ENCODE data around the gene TBC1D14. TPM values are rescaled to one million over a fixed set of nuclear protein-coding genes. Genes with fewer than 3 reads are reported as not detected.

TBC1D14 gene
- total RNA-seq, 2 experiments from 2014 or later = 23.6 to 24.6 TPM

GRCh38 chr4:7019367-7019766 lies 109.7 kb downstream of the TBC1D14 start:
- H3K9me3 Mint-ChIP-seq = no peaks in the 10 kb centered on the region
- no peak overlapping the region for H3K27ac Mint-ChIP-seq
- no peak for DNase-seq
- H3K27me3 Mint-ChIP-seq (ENCODE audit: low read depth) = no peaks in the 10 kb centered on the region
- CTCF ChIA-PET = interaction anchor here (1.5 kb wide), 1 partner anchor 84 kb away, joined by 3 read pairs; no protein-coding TSS in a partner anchor
- no peaks in the 10 kb centered on the region for H3K4me1 Mint-ChIP-seq (ENCODE audit: low read depth)
- peaks cover 10% of the 10 kb centered on the region for H3K36me3 Mint-ChIP-seq (ENCODE audit: low read depth)
- H3K4me3 Mint-ChIP-seq = no peak overlapping the region
- intact Hi-C loops (cut with micrococcal nuclease) = no loop called here

- Mint-ChIP-seq H3K4me1 (ENCODE audit: low read depth) (no peaks in the 10 kb centered on the region), H3K27me3 (ENCODE audit: low read depth) (no peaks in the 10 kb centered on the region), H3K27ac (no peak overlapping the region), H3K9me3 (no peaks in the 10 kb centered on the region), H3K4me3 (no peak overlapping the region), H3K36me3 (ENCODE audit: low read depth) (peaks cover 5% of the 10 kb centered on the region)
- intact Hi-C loops (cut with micrococcal nuclease) = no loop called here
- DNase-seq = no peak
- CTCF ChIA-PET = no interaction called here
Observed at GRCh38 chr4:7020290-7020689, 110.7 kb downstream of the TBC1D14 start.

- Mint-ChIP-seq H3K9me3 (no peaks in the 10 kb centered on the region), H3K4me1 (ENCODE audit: low read depth) (no peaks in the 10 kb centered on the region), H3K27ac (no peak overlapping the region), H3K27me3 (ENCODE audit: low read depth) (no peaks in the 10 kb centered on the region), H3K36me3 (ENCODE audit: low read depth) (peaks cover 5% of the 10 kb centered on the region), H3K4me3 (no peak overlapping the region)
- intact Hi-C loops (cut with micrococcal nuclease) = no loop called here
- DNase-seq = no peak
- CTCF ChIA-PET = no interaction called here
Observed at GRCh38 chr4:7020856-7021255, 111.2 kb downstream of the TBC1D14 start.

GRCh38 chr4:7021355-7021754 lies 111.7 kb downstream of the TBC1D14 start:
- Mint-ChIP-seq H3K4me3 (no peak overlapping the region), H3K36me3 (ENCODE audit: low read depth) (peaks cover 5% of the 10 kb centered on the region), H3K9me3 (no peaks in the 10 kb centered on the region), H3K27me3 (ENCODE audit: low read depth) (no peaks in the 10 kb centered on the region), H3K4me1 (ENCODE audit: low read depth) (no peaks in the 10 kb centered on the region), H3K27ac (no peak overlapping the region)
- intact Hi-C loops (cut with micrococcal nuclease) = no loop called here
- DNase-seq = no peak
- CTCF ChIA-PET = interaction anchor here (0.6 kb wide), 1 partner anchor 304 kb away, joined by 4 read pairs; no protein-coding TSS in a partner anchor

DNA sequence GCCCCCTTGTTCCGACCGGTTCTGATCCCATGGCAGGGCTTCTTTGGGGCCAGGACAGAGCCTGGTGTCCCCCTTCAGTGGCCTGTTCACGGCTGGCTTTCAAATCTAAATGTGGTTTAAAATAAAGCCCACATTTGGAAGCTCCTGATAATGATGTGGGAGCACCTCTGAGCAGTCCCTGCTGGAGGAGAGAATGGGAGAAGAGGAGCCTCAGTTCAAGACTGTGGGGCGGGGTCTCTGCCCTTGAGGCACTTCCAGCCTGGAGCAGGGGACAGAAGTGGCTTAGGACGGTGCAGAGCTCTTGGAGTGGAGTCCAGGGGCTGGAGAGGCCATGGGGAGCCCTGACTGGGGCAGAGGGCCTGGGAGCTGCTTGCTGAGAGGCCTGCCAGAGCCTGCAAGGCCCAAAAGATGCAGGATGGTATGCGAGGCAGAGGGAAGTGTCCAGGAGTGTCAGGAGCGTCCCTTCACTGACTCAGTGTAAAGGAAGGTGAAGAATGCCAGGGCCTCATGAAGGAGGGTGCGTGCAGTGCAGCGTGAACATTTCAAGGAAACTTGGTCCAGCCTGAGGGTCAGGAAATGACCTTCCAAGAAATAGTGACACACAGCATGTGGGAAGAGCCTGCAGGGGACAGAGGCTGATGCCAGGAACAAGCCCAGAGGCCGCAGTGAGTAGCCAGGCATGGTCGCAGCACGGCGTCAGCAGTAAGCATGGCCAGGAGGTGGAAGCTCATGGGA lies 112.5 kb downstream of the TBC1D14 start:
- no peak overlapping the region for H3K27ac Mint-ChIP-seq
- DNase-seq = no peak
- H3K9me3 Mint-ChIP-seq = no peaks in the 10 kb centered on the region
- H3K27me3 Mint-ChIP-seq (ENCODE audit: low read depth) = no peaks in the 10 kb centered on the region
- CTCF ChIA-PET = interaction anchor here (0.6 kb wide), 2 partner anchors 146 to 305 kb away, joined by 3 to 4 read pairs; no protein-coding TSS in a partner anchor
- H3K36me3 Mint-ChIP-seq (ENCODE audit: low read depth) = peaks cover 10% of the 10 kb centered on the region
- no peak overlapping the region for H3K4me3 Mint-ChIP-seq
- intact Hi-C loops (cut with micrococcal nuclease) = no loop called here
- H3K4me1 Mint-ChIP-seq (ENCODE audit: low read depth) = no peaks in the 10 kb centered on the region

- no peaks in the 10 kb centered on the region for H3K9me3 Mint-ChIP-seq
- no peak for DNase-seq
- intact Hi-C loops (cut with micrococcal nuclease) = no loop called here
- H3K27ac Mint-ChIP-seq = no peak overlapping the region
- peaks cover 17% of the 10 kb centered on the region for H3K36me3 Mint-ChIP-seq (ENCODE audit: low read depth)
- H3K27me3 Mint-ChIP-seq (ENCODE audit: low read depth) = no peaks in the 10 kb centered on the region
- H3K4me3 Mint-ChIP-seq = no peak overlapping the region
- no peaks in the 10 kb centered on the region for H3K4me1 Mint-ChIP-seq (ENCODE audit: low read depth)
- CTCF ChIA-PET = no interaction called here
Observed at GRCh38 chr4:7023486-7023885, 113.9 kb downstream of the TBC1D14 start.

DNA sequence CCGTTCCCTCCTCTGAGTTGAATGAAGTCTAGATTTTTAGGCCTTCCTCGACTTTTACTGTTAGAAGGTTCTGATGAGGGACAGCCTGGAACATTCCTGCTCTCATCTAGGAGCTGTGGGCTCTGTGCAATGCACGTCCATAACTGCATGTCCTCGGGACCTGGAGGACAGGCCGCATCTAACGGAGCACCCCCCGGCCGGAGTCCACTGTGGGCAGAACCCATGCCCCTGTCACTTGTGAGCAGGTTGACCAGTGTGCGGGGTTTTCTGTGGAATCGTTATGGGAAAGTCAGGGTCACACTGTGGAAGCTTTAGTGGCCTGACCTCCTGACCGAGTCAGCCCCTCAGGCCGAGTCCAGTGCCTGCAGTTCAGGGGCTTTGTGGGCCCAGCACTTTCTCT lies 114.3 kb downstream of the TBC1D14 start:
- Mint-ChIP-seq H3K4me1 (ENCODE audit: low read depth) (no peaks in the 10 kb centered on the region), H3K9me3 (no peaks in the 10 kb centered on the region), H3K27ac (no peak overlapping the region), H3K36me3 (ENCODE audit: low read depth) (peaks cover 18% of the 10 kb centered on the region), H3K4me3 (no peak overlapping the region), H3K27me3 (ENCODE audit: low read depth) (no peaks in the 10 kb centered on the region)
- intact Hi-C loops (cut with micrococcal nuclease) = no loop called here
- DNase-seq = no peak
- CTCF ChIA-PET = no interaction called here

DNA sequence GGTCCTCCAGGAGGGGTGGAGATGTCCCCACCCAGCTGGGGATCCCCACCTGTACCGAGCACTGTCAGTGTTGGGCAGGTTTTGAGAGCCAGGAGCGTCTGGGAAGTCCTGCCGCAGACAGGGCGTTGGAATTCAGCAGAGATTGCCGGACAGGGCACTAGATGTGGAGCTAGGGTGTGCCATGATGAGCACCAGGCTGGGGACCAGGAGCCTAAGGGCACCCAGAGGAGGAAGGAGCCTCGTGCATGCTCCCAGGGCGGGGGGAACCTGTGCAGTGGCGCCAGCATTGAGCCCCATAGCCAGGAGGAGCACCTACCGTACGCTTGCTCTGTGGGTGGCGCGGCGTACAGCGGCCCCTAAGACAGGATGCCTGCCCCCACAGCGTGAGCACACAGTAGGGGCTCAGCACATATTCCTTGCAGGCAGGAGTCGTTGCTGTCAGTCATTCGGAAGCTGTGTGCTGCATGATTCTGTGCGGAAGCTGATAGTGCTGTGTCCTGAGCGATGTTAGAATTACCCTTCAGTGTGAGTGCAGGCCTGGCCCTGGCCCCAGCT lies 114.8 kb downstream of the TBC1D14 start:
- Mint-ChIP-seq H3K4me1 (ENCODE audit: low read depth) (no peaks in the 10 kb centered on the region), H3K27ac (no peak overlapping the region), H3K27me3 (ENCODE audit: low read depth) (no peaks in the 10 kb centered on the region), H3K36me3 (ENCODE audit: low read depth) (peaks cover 20% of the 10 kb centered on the region), H3K9me3 (no peaks in the 10 kb centered on the region), H3K4me3 (no peak overlapping the region)
- CTCF ChIA-PET = interaction anchor here (0.5 kb wide), 1 partner anchor 118 kb away, joined by 3 read pairs; no protein-coding TSS in a partner anchor
- intact Hi-C loops (cut with micrococcal nuclease) = no loop called here
- DNase-seq = no peak

DNA sequence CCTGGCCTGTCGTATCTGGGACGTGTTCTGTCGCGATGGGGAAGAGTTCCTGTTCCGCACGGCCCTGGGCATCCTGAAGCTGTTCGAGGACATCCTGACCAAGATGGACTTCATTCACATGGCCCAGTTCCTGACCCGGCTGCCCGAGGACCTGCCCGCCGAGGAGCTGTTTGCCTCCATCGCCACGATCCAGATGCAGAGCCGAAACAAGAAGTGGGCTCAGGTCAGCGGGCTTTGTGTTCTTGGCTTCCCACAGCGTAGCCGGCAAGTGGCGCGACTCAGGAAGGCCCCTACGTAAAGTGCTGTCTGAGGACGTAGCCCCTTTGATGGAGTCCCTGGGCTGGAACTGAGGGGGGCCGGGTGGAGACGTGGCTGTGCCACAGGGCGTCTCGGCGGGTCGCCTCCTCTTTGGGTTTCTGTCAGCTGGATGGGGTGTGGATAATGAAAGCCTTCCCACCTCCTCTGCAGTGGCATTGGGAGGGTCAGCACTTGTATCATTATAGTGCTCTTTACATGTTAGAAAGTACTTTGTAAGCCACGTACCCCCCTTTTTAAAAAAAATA lies 115.5 kb downstream of the TBC1D14 start:
- no peak overlapping the region for H3K4me3 Mint-ChIP-seq
- H3K4me1 Mint-ChIP-seq (ENCODE audit: low read depth) = no peaks in the 10 kb centered on the region
- no peak for DNase-seq
- no peaks in the 10 kb centered on the region for H3K27me3 Mint-ChIP-seq (ENCODE audit: low read depth)
- H3K27ac Mint-ChIP-seq = no peak overlapping the region
- no peaks in the 10 kb centered on the region for H3K9me3 Mint-ChIP-seq
- CTCF ChIA-PET = interaction anchor here (0.5 kb wide), 1 partner anchor 118 kb away, joined by 3 read pairs; no protein-coding TSS in a partner anchor
- peaks cover 20% of the 10 kb centered on the region for H3K36me3 Mint-ChIP-seq (ENCODE audit: low read depth)
- intact Hi-C loops (cut with micrococcal nuclease) = no loop called here

DNA sequence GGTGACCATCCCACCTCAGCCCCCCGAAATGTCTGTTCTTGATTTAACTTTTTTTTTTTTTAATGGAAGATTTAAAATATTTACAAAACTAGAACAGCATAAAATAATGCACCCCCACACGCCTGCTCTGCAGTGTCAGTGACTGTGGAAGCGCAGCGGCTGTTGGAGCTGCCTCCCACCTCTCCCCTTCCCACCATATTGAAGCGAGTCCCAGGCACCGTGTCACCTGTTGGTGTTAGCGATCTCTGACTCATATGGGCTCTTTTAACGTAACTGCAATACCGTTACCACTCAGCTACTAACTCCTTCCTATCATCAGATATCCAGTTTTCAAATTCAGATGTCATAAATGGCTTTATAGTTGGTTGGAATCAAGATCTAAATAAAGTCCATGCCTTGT lies 116.5 kb downstream of the TBC1D14 start:
- Mint-ChIP-seq H3K27ac (no peak overlapping the region), H3K9me3 (no peaks in the 10 kb centered on the region), H3K27me3 (ENCODE audit: low read depth) (no peaks in the 10 kb centered on the region), H3K4me1 (ENCODE audit: low read depth) (no peaks in the 10 kb centered on the region), H3K4me3 (no peak overlapping the region), H3K36me3 (ENCODE audit: low read depth) (peaks cover 20% of the 10 kb centered on the region)
- CTCF ChIA-PET = no interaction called here
- intact Hi-C loops (cut with micrococcal nuclease) = no loop called here
- no peak for DNase-seq

DNA sequence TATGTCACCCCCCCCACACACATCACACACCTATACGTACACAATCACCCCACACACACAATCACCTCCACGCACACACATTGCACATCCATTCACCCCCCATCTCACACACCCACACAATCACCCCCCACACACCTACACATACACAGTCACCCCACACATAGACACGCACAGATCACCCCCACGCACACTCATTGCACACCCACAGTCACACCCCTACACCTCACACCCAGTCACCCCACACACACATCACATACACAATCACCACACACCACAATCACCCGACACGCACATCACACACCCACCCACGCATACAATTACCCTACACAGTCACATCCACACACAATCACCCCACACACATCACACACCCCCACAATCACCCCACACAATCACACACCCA lies 117.7 kb downstream of the TBC1D14 start:
- CTCF ChIA-PET = no interaction called here
- no peaks in the 10 kb centered on the region for H3K27me3 Mint-ChIP-seq (ENCODE audit: low read depth)
- H3K4me3 Mint-ChIP-seq = no peak overlapping the region
- no peaks in the 10 kb centered on the region for H3K4me1 Mint-ChIP-seq (ENCODE audit: low read depth)
- H3K36me3 Mint-ChIP-seq (ENCODE audit: low read depth) = peaks cover 19% of the 10 kb centered on the region
- no peak overlapping the region for H3K27ac Mint-ChIP-seq
- intact Hi-C loops (cut with micrococcal nuclease) = no loop called here
- no peak for DNase-seq
- no peaks in the 10 kb centered on the region for H3K9me3 Mint-ChIP-seq

DNA sequence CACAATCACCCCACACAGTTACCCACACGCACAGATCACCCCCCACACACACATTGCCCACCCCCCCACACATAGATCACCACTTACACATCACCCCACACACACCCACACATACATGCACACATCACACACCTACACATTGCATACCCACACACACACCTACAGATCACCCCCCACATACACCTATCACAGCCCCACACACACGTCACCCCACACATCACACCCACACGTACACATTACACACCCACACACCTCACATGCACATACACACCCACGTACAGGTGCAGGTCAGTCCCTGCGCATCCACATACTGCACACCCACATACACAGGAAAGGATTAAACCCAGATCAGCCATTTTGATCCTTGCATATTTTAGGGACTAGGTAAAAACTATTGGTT lies 118.3 kb downstream of the TBC1D14 start:
- Mint-ChIP-seq H3K4me1 (ENCODE audit: low read depth) (no peaks in the 10 kb centered on the region), H3K27me3 (ENCODE audit: low read depth) (no peaks in the 10 kb centered on the region), H3K9me3 (no peaks in the 10 kb centered on the region), H3K4me3 (no peak overlapping the region), H3K36me3 (ENCODE audit: low read depth) (peaks cover 17% of the 10 kb centered on the region), H3K27ac (no peak overlapping the region)
- DNase-seq = no peak
- CTCF ChIA-PET = no interaction called here
- intact Hi-C loops (cut with micrococcal nuclease) = no loop called here

- H3K27ac Mint-ChIP-seq = no peak overlapping the region
- H3K36me3 Mint-ChIP-seq (ENCODE audit: low read depth) = peaks cover 17% of the 10 kb centered on the region
- DNase-seq = no peak
- intact Hi-C loops (cut with micrococcal nuclease) = no loop called here
- no peaks in the 10 kb centered on the region for H3K4me1 Mint-ChIP-seq (ENCODE audit: low read depth)
- H3K9me3 Mint-ChIP-seq = no peaks in the 10 kb centered on the region
- H3K27me3 Mint-ChIP-seq (ENCODE audit: low read depth) = no peaks in the 10 kb centered on the region
- CTCF ChIA-PET = interaction anchor here (0.6 kb wide), 1 partner anchor 12 kb away, joined by 3 read pairs; no protein-coding TSS in a partner anchor
- H3K4me3 Mint-ChIP-seq = no peak overlapping the region
Observed at GRCh38 chr4:7029212-7029611, 119.6 kb downstream of the TBC1D14 start.
